Cardiac fibroblast (primary cell): Measurements from ENCODE around the gene ALG10B.
"Not testable (repeated sequence)": the region's sequence is repeated elsewhere in the genome, so short reads cannot be mapped to it uniquely, and the experiment has no call there.

ENCODE experiments used
- DNase-seq, 2 donors: peaks; one replicate each; pipeline versions ENCODE4 v3.0.0 to v3.0.0-alpha.2; 2010; ENCODE audit warnings: low read depth in 2 of 2
- H3K4me3 ChIP-seq, 2 donors: replicated peaks in 1 of 2; 1 replicate in 1 of 2; 2 replicates in 1 of 2; pipeline ENCODE4 v1.5.1; 2011; ENCODE audit warnings: low read depth in 2 of 2, low read length in 2 of 2, mild to moderate bottlenecking in 2 of 2, moderate library complexity in 1 of 2
- TF ChIP-seq, protein P1 (sequence below): IDR thresholded peaks from one replicate; pipeline ENCODE4 v1.5.1; 2011; ENCODE audit warnings: low read depth, mild to moderate bottlenecking, low read length, inconsistent platforms

ALG10B gene

DNA sequence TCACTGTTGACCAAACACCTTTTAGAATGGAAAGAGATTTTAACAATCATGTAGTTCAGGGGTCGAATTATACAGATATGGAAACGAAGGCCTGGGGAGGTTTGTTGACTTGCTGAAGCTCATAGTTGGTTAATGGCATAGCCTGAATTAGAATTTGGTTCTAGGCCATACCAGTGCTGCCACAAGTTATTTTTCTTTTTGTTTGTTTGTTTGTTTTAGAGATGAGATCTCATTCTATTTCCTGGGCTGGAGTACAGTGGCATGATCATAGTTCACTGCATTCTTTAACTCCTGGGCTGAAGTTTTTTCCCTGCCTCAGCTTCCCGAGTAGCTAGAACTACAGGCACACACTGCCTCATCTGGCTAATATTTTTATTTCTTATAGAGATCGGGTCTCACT, 25.4 kb upstream of the ALG10B start:
- no peak for DNase-seq
- TF ChIP-seq, protein P1, sequence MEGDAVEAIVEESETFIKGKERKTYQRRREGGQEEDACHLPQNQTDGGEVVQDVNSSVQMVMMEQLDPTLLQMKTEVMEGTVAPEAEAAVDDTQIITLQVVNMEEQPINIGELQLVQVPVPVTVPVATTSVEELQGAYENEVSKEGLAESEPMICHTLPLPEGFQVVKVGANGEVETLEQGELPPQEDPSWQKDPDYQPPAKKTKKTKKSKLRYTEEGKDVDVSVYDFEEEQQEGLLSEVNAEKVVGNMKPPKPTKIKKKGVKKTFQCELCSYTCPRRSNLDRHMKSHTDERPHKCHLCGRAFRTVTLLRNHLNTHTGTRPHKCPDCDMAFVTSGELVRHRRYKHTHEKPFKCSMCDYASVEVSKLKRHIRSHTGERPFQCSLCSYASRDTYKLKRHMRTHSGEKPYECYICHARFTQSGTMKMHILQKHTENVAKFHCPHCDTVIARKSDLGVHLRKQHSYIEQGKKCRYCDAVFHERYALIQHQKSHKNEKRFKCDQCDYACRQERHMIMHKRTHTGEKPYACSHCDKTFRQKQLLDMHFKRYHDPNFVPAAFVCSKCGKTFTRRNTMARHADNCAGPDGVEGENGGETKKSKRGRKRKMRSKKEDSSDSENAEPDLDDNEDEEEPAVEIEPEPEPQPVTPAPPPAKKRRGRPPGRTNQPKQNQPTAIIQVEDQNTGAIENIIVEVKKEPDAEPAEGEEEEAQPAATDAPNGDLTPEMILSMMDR: no peak
- no peak overlapping the region for H3K4me3 ChIP-seq

- not testable (repeated sequence) for H3K4me3 ChIP-seq, DNase-seq
Measured at GRCh38 chr12:38302972-38303371, 13.6 kb upstream of the ALG10B start.

GRCh38 chr12:38321966-38322365, 5.4 kb downstream of the ALG10B start:
- DNase-seq, H3K4me3 ChIP-seq: not testable (repeated sequence)

GRCh38 chr12:38324912-38325311, 8.3 kb downstream of the ALG10B start:
- H3K4me3 ChIP-seq: no peak overlapping the region
- TF ChIP-seq, protein P1: no peak
- DNase-seq: no peak

DNA sequence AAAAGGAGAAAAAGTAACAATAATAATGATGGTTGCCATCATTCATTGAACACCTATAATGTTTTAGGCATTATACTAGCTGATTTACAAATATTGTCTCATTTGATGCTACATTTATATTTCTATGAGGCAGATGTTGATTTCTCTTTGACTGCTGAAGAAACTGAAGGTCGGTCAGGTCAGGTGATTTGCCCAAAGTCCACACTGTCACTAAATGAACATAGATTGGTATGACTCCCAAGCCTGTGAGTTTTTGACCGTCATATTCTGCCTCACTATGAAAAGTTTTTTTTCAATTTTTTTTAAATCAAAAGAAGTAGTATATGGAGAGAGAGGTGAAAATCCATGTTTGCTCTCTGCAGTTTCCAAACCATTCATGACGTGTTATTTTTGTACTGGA, 10.8 kb downstream of the ALG10B start:
- TF ChIP-seq, protein P1: no peak
- no peak overlapping the region for H3K4me3 ChIP-seq
- DNase-seq: no peak

DNA sequence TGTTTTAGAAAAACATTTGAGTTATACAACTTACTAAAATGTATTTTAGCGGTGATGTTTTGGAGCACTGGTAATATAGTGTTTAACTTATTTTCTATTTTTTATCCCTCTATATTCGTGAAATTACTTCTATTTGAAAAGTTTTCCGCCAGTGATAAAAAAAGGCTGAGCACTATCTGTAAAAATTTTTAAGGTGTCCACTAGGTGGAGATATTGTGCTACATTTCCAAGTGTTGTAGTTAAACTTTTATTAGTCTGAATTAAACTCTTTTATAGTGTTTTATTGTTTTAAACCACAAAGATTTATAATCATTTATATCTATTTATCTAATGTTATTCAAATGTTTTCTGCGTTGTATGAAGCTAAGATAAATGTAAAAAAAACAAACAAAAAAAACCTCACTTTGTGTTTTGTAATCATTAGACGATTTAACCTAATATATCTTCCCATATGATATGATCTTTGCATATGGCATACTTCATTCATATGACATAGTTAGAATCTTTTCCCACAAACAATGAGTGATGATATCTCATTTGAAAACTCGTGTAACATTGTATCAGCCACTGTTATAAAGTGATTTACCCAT, 11.8 kb downstream of the ALG10B start:
- TF ChIP-seq, protein P1: peak; percentile 27
- peak; percentile 46 to 69 for DNase-seq
- no peak overlapping the region for H3K4me3 ChIP-seq

DNA sequence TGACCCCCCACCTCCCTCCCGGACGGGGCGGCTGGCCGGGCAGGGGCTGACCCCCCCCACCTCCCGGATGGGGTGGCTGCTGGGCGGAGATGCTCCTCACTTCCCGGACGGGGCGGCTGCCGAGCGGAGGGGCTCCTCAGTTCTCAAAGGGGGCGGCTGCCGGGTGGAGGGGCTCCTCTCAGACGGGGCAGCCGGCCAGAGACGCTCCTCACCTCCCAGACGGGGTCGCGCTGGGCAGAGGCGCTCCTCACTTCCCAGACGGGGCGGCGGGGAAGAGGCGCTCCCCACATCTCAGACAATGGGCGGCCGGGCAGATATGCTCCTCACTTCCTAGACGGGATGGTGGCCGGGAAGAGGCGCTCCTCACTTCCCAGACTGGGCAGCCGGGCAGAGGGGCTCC, 13.8 kb downstream of the ALG10B start:
- H3K4me3 ChIP-seq, DNase-seq: not testable (repeated sequence)

GRCh38 chr12:38332814-38333213, 16.2 kb downstream of the ALG10B start:
- TF ChIP-seq, protein P1: no peak
- DNase-seq: no peak

GRCh38 chr12:38342444-38342843, 25.9 kb downstream of the ALG10B start:
- DNase-seq: no peak
- no peak overlapping the region for H3K4me3 ChIP-seq
- TF ChIP-seq, protein P1: no peak

More at GRCh38 chr12:38332814-38333213, 16.2 kb downstream of the ALG10B start:
- H3K4me3 ChIP-seq: no peak overlapping the region

DNA sequence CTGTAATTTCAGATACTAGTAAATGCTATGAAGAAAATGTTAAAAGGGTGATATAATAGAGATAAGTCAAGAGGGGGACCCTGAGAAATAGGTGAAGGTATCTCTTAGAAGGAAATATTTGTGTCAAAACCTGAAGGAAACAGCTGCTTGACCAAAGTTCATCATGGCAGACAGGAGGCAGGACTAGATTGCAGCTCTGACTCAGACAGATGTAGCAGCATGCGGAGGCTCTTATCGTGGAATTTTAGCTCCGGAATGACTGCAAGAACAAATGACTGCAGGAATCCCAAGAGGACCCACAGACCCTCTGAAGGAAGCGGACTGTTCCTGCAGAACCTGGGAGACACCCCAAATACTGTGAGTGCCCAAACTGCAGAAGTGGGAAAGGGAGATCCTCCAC, 26.7 kb downstream of the ALG10B start:
- DNase-seq: not testable (repeated sequence)

DNA sequence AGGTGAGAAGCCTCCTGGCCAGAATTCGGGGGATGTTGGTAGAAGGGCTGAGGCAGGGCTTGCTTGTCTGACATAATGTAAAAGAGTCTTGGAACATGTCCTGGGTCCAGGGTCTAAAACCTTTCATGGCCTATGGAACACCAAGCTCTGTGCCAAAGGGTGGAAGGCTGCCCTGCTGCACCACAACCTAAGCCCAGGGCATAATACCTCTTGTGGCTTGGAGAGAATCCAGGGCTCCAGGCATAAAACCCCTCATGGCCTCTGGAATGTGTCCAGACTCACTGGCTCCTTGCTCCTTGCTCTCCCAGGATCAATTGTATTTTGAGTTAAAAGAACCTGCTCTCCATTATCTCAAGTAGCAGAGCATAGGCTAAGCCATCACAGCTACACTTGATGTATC, 27.3 kb downstream of the ALG10B start:
- not testable (repeated sequence) for H3K4me3 ChIP-seq, DNase-seq

More for the DNA sequence above, 26.7 kb downstream of the ALG10B start:
- not testable (repeated sequence) for H3K4me3 ChIP-seq
